Measurements from ENCODE around the gene JAKMIP3. TPM values are rescaled to one million over a fixed set of nuclear protein-coding genes. Genes with fewer than 3 reads are reported as not detected.

Gene JAKMIP3
- polyA plus RNA-seq, 3 donors = 0.15 to 0.45 (median 0.31) TPM

Other genes with a start within 250 kb of the JAKMIP3 start
- 100 to 1,000 TPM in 1 of 3 donors, 10 to 100 TPM in 2; 17.0 to 100 (median 18.5) TPM for gene PPP2R2D, start 164.9 kb upstream of the JAKMIP3 start, polyA plus RNA-seq
- 100 to 1,000 TPM in 1 of 3 donors, 10 to 100 TPM in 2; 34.5 to 382 (median 57.9) TPM for gene BNIP3, start 84.0 kb upstream of the JAKMIP3 start, polyA plus RNA-seq
- under 1 TPM; 0.54 to 0.82 (median 0.67) TPM for gene DPYSL4, start 121.0 kb downstream of the JAKMIP3 start, polyA plus RNA-seq
- gene STK32C, start 242.0 kb downstream of the JAKMIP3 start, polyA plus RNA-seq = 10 to 100 TPM in 1 of 3 donors, 1 to 10 TPM in 2; 7.0 to 12.1 (median 7.2) TPM